MV-4-11 (cell line): ENCODE data around the gene PHF20.
"Not testable (repeated sequence)": the region's sequence is repeated elsewhere in the genome, so short reads cannot be mapped to it uniquely, and the experiment has no call there.

Experiments
- DNase-seq: peaks from one replicate; lab custom pipeline; 2025; lab: John Stamatoyannopoulos, UW

PHF20 gene

DNA sequence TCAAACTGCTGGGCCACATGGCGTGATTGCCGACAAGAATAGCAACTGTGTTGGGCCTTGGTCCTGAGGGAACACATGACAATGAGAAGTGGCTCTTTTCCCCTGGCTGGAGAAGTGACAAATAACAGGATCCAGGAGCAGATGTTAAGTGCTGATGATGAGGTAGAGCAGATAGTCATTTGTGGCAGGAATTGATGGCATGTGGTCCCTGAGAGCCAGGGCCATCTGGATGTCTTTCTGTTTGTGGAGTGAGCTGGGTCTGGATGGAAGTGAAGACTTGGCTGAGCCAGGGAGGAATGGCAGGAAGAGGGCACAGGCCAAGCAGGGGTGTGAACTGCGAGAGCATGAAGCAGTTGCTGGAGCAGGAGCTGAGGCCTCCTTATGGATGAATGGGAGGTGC lies 114.7 kb downstream of the PHF20 start:
- no peak for DNase-seq

GRCh38 chr20:35887393-35888064 lies 115.7 kb downstream of the PHF20 start:
- peak; percentile 59 for DNase-seq

DNA sequence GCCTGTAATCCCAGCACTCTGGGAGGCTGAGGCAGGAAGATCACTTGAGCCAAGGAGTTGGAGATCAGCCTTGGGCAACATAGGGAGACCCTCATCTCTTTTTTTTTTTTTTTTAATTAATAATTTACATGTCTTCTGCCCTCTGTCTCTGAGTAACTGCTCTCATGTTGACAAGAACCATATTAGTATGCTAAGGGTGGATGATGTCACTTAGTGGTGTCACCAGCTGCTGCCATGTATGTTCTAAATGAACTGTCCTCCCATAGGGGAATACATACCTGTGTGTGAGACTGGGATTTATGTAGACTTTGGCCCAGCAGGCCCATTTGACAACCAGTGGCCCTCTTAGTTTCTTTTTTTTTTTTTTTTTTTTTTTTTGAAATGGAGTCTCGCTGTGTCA lies 116.8 kb downstream of the PHF20 start:
- no peak for DNase-seq

DNA sequence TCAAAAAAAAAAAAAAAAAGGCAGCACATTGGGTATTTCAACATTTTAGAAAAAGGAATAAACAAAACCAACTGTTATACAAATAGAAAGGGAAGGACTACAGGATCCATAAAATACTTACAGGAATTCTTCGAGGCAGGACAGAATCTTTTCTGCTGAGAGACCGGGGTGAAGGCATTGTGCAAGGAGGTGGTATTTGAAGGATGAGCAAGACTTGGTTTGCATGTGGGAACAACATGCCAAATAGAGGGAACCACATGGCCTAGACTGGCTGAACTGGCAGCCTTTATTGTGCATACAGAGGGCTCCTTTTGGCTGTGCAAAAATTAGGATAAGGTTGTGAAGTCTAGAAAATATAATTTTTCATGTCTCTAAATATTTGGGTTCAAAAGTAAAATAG lies 119.6 kb downstream of the PHF20 start:
- DNase-seq: peak; percentile 44

- no peak for DNase-seq
Observed at GRCh38 chr20:35892871-35893270, 121.1 kb downstream of the PHF20 start.

DNA sequence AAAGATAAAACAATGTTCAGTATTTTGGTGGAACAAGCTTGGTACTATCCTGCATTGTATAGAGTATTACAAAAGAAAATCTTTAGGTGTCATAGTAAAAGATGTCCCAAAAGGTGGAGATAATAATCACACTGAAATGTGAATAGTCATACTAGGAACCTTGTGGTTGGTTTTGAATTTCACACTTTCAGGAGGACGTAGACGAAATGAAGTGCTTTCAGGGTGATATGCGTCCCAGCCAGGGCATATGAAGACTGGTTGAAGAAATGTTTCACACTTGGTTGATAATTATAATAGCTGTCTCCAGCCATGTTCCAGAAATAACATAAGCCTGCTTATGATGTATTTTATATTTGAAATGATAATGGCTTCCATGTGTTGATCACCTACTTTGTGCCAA lies 122.1 kb downstream of the PHF20 start:
- DNase-seq: no peak

DNA sequence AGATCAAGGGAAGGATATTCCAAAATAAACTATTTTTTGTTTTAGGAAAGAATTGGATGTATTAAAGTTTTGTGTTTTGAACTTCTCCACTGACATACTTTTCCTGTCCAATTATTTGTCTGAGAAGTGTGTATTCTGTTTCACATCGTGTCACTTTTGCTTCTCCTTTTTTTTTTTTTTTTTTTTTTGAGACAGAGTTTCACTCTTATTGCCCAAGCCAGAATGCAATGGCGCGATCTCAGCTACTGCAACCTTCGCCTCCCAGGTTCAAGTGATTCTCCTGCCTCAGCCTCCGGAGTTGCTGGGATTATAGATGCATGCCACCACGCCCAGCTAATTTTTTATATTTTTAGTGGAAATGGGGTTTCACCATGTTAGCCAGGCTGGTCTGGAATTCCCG lies 123.7 kb downstream of the PHF20 start:
- peak; percentile 68 for DNase-seq

GRCh38 chr20:35899064-35899463 lies 127.2 kb downstream of the PHF20 start:
- DNase-seq: no peak

GRCh38 chr20:35901230-35901629 lies 129.4 kb downstream of the PHF20 start:
- not testable (repeated sequence) for DNase-seq

- peak; percentile 33 for DNase-seq
Observed at GRCh38 chr20:35901678-35902544, 130.1 kb downstream of the PHF20 start.

GRCh38 chr20:35902545-35902941 lies 130.7 kb downstream of the PHF20 start:
- no peak for DNase-seq

- no peak for DNase-seq
Observed at GRCh38 chr20:35903843-35904242, 132.0 kb downstream of the PHF20 start.

DNA sequence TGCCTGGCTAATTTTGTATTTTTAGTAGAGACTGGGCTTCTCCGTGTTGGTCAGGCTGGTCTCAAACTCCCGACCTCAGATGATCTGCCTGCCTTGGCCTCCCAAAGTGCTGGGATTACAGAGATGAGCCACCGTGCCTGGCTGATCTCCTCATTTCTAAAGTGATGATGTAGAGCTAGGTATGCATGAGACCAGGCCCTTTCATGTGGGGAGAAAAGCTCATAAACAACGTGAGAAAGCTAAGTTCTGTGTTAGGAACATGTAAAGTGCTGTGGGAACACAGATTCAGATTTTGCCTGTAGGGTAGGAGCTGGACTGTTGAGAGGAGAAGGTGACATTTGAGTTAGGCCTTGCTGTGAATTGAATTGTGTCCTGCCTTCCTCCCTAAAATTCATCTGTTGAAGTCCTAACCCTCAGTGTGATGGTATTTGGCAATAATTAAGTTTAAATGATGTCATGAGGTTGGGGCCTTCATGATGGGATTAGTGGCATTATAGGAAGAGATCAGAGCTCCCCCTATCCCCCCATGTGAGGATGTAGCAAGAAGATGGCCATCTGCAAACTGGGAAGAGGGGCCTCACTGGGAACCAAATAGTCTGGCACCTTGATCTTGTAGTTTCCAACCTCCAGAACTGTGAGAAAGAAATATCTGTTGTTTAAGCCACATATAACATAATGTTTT lies 133.3 kb downstream of the PHF20 start:
- DNase-seq: no peak

DNA sequence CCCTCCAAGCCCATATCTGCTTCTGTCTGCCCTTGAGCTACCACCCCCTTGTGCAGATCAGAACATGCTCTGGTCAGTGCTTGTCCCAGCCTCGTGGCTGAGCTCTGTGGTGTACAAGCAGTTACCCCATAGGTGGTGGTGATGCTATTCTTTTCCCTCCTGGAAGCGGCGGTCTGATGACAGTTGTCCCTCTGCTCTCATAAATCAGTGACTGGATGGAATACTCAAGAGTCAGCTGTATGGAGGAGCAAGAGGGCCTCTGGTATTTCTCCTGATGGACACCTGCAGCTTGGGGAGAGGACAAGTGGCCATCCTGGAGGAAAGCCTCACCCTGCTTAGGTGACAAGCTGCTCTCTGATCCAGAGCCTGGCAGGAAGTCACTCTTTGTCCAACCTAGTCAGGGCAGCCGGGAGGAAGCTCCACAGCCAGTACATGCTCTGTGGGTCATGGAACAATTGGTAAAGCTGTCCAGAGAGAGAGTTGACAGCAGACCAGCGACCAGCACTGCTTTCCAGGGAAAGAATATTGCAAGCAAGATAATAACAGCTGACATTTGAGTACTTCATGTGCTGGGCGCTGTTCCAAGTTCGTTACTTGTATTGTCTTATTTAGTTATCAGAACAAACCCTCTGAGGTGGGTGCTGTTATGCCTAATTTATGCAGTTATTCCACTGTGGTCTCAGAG lies 135.3 kb downstream of the PHF20 start:
- DNase-seq: no peak

DNA sequence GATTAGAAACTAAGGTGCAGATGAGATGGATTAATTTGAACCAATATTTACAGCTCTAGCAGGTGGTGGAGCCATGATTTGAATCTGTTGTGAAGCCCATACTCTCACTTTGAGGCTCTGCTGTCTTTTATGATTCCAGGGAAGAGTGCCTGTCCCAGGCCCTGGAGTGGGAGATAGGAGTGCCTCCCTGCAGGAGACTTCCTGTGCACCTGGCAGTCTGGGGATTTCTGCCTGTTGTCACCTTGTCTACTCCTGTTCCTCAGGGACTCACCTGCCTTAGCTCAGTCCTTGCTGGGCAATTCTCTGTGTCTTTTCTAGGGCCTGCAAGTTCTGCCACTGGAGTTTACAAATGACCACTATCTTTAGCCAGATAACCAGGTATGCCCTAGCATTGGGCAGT lies 136.2 kb downstream of the PHF20 start:
- no peak for DNase-seq

DNA sequence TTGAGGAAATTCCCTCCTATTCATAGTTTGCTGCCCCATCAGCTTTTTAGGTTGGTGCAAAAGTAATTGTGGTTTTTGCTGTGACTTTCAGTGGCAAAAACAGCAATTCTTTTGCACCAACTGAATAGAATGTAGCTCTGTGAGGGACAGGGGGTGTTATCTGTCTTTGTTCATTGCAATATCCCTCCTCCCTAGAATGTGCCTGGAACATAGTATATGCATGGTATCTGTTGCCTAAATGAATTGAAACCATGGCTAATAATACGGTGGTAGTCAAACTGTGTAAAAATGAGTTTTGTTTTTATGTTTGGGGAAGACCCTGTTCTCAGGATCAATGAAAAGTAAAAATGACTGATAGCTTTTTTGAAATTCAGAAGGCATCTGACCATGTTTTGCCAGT lies 137.4 kb downstream of the PHF20 start:
- no peak for DNase-seq

DNA sequence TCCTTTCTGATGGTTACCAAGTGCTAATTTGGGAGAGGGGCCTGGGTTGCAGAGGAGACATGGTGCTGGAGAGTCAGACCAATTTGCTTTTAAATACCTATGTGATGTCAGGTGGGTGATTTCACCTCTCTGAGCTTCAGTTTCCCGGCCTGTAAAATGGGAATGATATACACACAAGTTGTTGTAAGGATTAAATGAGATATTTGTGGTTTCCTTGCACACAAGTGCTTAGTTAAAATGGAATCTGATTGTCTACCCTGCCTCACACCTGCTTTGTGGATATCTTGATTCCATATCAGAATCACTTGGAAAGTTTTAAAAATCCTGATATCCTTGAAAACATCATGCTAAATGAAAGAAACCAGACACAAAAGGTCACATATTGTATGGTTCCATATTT lies 138.0 kb downstream of the PHF20 start:
- DNase-seq: no peak

DNA sequence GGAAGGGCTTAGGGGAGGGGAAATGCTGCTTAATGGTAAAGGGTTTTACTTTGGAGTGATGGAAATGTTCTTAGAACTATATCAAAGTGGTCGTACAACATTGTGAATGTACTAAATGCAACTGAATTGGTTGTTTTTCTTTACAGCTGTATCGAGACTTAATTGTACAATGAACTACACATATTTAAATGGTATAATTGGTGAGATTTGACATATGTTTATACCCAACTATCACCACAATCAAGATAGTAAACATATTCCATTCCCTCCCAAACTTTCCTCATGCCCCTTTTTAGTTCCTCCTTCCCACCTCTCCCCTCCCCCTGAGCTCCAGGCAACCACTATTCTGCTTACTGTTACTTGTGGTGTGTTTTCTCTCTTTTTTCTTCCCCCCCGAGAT lies 138.4 kb downstream of the PHF20 start:
- DNase-seq: no peak

- no peak for DNase-seq
Observed at GRCh38 chr20:35912881-35913280, 141.1 kb downstream of the PHF20 start.

DNA sequence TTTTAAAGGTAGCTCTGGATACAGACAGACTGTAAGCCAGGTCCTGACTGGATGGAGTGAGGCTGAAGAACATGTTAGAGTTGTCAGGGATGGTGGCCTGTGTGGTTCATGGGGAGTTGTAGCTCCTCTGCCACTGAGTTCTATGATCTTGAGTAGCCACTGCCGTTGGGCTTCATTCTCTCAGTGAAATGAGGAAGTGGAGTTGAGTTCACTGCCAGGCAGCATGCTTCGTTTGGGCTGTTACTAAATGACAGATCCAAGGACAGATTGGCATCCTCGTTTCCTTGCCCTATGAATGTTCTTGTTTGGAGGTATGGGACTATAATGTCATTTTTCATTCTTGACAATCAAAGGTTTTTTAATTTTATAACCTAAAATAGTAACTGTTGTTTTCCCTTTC lies 145.3 kb downstream of the PHF20 start:
- peak; percentile 75 for DNase-seq

- DNase-seq: no peak
Observed at GRCh38 chr20:35918021-35918420, 146.2 kb downstream of the PHF20 start.

DNA sequence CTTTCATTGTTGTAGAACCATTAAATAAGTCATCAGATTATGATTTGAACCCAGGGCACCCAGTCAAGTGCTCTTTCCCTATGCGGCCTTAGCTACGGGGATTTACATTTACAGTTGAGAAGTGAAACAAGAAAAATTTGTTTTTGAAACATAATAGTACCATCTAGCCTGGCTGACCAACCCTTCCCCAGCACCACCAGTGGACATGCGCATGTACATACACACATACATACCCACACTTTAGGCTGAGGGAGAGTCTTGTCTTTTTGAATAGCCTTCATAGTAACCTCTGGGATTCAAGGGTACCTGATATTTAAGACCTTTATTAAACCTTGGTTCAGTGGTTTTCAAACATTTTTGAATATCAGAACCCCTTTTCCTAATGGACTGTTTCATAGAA lies 148.7 kb downstream of the PHF20 start:
- no peak for DNase-seq
